Naive B cell (primary cell): ENCODE measurements around the gene NMU. TPM values are rescaled to one million over a fixed set of nuclear protein-coding genes. Genes with fewer than 3 reads are reported as not detected.
"Not testable (repeated sequence)": the region's sequence is repeated elsewhere in the genome, so short reads cannot be mapped to it uniquely, and the experiment has no call there.

Source experiments
- ATAC-seq, 2 donors: fragments of 150-1000 bp; cut with Tn5 transposase; 2 replicates each; pipeline ENCODE4 v1.10.0; 2021; ENCODE audit warnings: low read depth in 2 of 2, mild to moderate bottlenecking in 2 of 2, moderate library complexity in 2 of 2
- DNase-seq: peaks from one replicate; pipeline ENCODE4 v3.0.0; 2022
- H3K27ac Mint-ChIP-seq, 6 donors: one replicate each; pipeline ENCODE4 v1.8.0; 2020 to 2022; ENCODE audit warnings: mild to moderate bottlenecking in 6 of 6, mixed read lengths in 6 of 6, moderate library complexity in 5 of 6, inconsistent platforms in 2 of 6
- H3K27me3 Mint-ChIP-seq, 3 donors: one replicate each; pipeline ENCODE4 v1.8.0; 2021 to 2022; ENCODE audit warnings: mixed read lengths in 3 of 3, mild to moderate bottlenecking in 1 of 3
- H3K36me3 Mint-ChIP-seq, 2 donors: one replicate each; pipeline ENCODE4 v1.8.0; 2020 to 2022; ENCODE audit warnings: mixed read lengths in 2 of 2, inconsistent platforms in 1 of 2, mild to moderate bottlenecking in 1 of 2
- H3K4me1 Mint-ChIP-seq, 3 donors: one replicate each; pipeline ENCODE4 v1.8.0; 2020 to 2022; ENCODE audit warnings: mixed read lengths in 3 of 3, inconsistent platforms in 1 of 3, mild to moderate bottlenecking in 1 of 3, moderate library complexity in 1 of 3
- H3K4me3 Mint-ChIP-seq, 8 donors: one replicate each; pipeline ENCODE4 v1.8.0; 2020 to 2022; ENCODE audit warnings: mild to moderate bottlenecking in 8 of 8, mixed read lengths in 8 of 8, moderate library complexity in 8 of 8, inconsistent platforms in 2 of 8
- H3K9me3 Mint-ChIP-seq, 7 donors: one replicate each; pipeline ENCODE4 v1.8.0; 2020 to 2022; ENCODE audit warnings: mixed read lengths in 7 of 7, mild to moderate bottlenecking in 5 of 7, inconsistent platforms in 2 of 7, moderate library complexity in 1 of 7
- polyA plus RNA-seq, 6 donors: library from polyadenylated mRNA; unstranded; fragments of 300-500 nt; fragmentation: Illumina TruSeq; gene quantifications; one replicate each; pipeline ENCODE4 v1.2.3, GENCODE V29; 2021; ENCODE audit warnings: low read depth in 6 of 6

The NMU gene, protein sequence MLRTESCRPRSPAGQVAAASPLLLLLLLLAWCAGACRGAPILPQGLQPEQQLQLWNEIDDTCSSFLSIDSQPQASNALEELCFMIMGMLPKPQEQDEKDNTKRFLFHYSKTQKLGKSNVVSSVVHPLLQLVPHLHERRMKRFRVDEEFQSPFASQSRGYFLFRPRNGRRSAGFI
- polyA plus RNA-seq: not detected

GRCh38 chr4:55635741-55636655, at the start of gene NMU:
NMU (minus strand) TSS chr4:55636298; CDS start chr4:55636192, 106 bp downstream.
- H3K27me3 Mint-ChIP-seq: peaks cover 51 to 75% (median 66%) of the 10 kb centered on the region in 3 donors
- peaks cover 0 to 2% (median 0%) of the 10 kb centered on the region in 7 donors for H3K9me3 Mint-ChIP-seq
- peak within 1 kb of the TSS in 7 of 8 donors; percentile 66 to 79 (median 69) for H3K4me3 Mint-ChIP-seq
- peaks cover 11 to 16% (median 15%) of the 10 kb centered on the region in 3 donors for H3K4me1 Mint-ChIP-seq
- H3K36me3 Mint-ChIP-seq: peaks cover 0 to 5% of the 10 kb centered on the region in 2 donors
- peak within 1 kb of the TSS in 1 of 6 donors; percentile 44 for H3K27ac Mint-ChIP-seq
- DNase-seq: peak; percentile 1
- peak; percentile 59 to 61 for ATAC-seq

GRCh38 chr4:55684276-55684675, 48.2 kb upstream of the NMU start:
- Mint-ChIP-seq H3K27me3 (peaks cover 0 to 5% (median under 1%) of the 10 kb centered on the region in 3 donors), H3K4me1 (no peaks in the 10 kb centered on the region), H3K36me3 (no peaks in the 10 kb centered on the region), H3K4me3 (no peak overlapping the region), H3K9me3 (peaks cover 0 to 10% (median 3%) of the 10 kb centered on the region in 7 donors), H3K27ac (no peak overlapping the region)
- ATAC-seq: no peak
- DNase-seq: no peak

DNA sequence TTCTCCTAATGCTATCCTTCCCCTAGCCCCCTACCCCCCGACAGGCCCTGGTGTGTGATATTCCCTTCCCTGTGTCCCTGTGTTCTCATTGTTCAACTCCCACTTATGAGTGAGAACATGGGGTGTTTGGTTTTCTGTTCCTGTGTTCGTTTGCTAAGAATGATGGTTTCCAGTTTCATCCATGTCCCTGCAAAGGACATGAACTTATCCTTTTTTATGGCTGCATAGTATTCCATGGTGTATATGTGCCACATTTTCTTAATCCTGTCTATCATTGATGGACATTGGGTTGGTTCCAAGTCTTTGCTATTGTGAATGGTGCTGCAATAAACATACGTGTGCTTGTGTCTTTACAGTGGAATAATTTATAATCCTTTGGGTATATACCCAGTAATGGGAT, 46.7 kb upstream of the NMU start:
- not testable (repeated sequence) for H3K4me3 Mint-ChIP-seq, H3K4me1 Mint-ChIP-seq, H3K36me3 Mint-ChIP-seq, H3K27ac Mint-ChIP-seq, H3K27me3 Mint-ChIP-seq, H3K9me3 Mint-ChIP-seq, DNase-seq, ATAC-seq

GRCh38 chr4:55682295-55682694, 46.2 kb upstream of the NMU start:
- Mint-ChIP-seq H3K27me3 (peaks cover 0 to 6% (median 3%) of the 10 kb centered on the region in 3 donors), H3K27ac (no peak overlapping the region), H3K4me1 (no peaks in the 10 kb centered on the region), H3K36me3 (no peaks in the 10 kb centered on the region), H3K9me3 (peaks cover 0 to 10% (median 4%) of the 10 kb centered on the region in 7 donors), H3K4me3 (no peak overlapping the region)
- DNase-seq: no peak
- no peak for ATAC-seq

GRCh38 chr4:55681430-55681829, 45.3 kb upstream of the NMU start:
- DNase-seq (no peak), ATAC-seq (no peak)
- Mint-ChIP-seq H3K4me1 (no peaks in the 10 kb centered on the region), H3K9me3 (peaks cover 0 to 10% (median 4%) of the 10 kb centered on the region in 7 donors), H3K27ac (no peak overlapping the region), H3K36me3 (no peaks in the 10 kb centered on the region), H3K27me3 (peaks cover 0 to 6% (median 3%) of the 10 kb centered on the region in 3 donors), H3K4me3 (no peak overlapping the region)

DNA sequence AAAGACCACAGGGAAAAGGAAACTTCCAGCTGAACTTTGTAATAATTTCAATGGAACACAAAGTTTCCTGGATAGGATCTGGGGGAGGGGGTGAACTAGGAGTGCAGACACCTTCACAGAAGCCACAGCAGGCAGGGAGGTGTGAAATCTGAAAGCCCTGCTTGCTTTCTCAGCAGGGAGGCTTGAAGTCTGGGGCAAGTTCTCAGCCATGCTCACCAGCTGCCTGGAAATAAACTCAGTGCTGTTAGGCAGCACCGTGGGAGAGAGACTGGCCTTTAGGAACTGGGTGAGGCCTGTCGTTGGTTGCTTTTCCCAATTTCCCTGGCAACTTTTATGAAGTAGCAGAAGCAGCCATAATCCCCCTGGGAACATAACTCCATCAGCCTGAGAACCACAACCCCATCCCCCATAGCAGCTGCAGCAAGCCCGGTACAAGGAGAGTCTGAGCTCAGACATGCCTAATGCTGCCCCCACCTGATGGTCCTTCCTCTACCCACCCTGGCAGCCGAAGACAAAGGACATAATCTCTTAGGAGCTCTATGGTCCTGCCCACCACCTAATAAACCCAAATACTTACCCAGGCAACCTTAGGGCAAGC, 39.2 kb upstream of the NMU start:
- peaks cover 11 to 27% (median 19%) of the 10 kb centered on the region in 3 donors for H3K27me3 Mint-ChIP-seq
- ATAC-seq (no peak), DNase-seq (no peak)
- no peaks in the 10 kb centered on the region for H3K36me3 Mint-ChIP-seq
- H3K4me3 Mint-ChIP-seq: no peak overlapping the region
- H3K27ac Mint-ChIP-seq: no peak overlapping the region
- no peaks in the 10 kb centered on the region for H3K4me1 Mint-ChIP-seq
- peaks cover 0 to 15% (median 4%) of the 10 kb centered on the region in 7 donors for H3K9me3 Mint-ChIP-seq

DNA sequence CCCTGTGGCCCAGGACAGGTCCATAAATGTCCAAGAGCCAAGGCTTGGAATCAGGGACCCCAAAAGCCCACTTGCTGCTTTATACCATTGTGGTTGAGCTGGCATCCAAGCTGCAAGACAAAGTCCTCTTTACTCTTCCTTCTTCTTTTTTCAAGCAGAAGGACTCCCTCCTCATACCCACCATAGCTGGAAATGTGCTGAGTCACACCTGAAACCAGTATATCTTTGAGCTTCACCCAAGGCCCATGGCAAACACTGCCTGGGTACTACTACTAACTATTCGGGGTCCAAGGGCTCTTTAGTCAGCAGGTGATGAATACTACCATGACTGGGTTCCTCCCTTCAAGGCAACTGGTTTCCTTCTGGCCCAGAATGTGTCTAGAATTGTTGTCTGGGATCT, 37.3 kb upstream of the NMU start:
- no peaks in the 10 kb centered on the region for H3K36me3 Mint-ChIP-seq
- ATAC-seq: no peak

DNA sequence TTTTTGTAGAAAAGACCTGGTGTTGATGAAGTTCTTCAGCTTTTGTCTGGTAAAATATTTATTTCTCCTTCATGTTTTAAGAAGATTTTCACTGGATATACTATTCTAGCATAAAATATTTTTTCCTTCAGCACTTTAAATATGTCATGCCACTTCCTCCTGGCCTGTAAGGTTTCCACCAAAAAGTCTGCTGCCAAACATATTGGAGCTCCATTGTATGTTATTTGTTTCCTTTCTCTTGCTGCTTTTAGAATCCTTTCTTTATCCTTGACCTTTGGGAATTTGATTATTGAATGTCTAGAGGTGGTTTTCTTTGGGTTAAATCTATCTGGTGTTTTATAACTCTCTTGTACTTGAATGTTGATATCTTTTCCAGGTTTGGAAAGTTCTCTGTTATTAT, 35.6 kb upstream of the NMU start:
- peaks cover 0 to 15% (median 6%) of the 10 kb centered on the region in 7 donors for H3K9me3 Mint-ChIP-seq
- H3K4me1 Mint-ChIP-seq: no peaks in the 10 kb centered on the region
- no peak overlapping the region for H3K4me3 Mint-ChIP-seq
- no peak for ATAC-seq
- H3K27me3 Mint-ChIP-seq: peaks cover 14 to 44% (median 21%) of the 10 kb centered on the region in 3 donors
- no peak for DNase-seq
- H3K36me3 Mint-ChIP-seq: no peaks in the 10 kb centered on the region
- H3K27ac Mint-ChIP-seq: peak overlapping the region in 1 of 6 donors; percentile 6

More for the DNA sequence above, 37.3 kb upstream of the NMU start:
- no peaks in the 10 kb centered on the region for H3K4me1 Mint-ChIP-seq
- no peak for DNase-seq
- no peak overlapping the region for H3K27ac Mint-ChIP-seq
- H3K27me3 Mint-ChIP-seq: peaks cover 18 to 34% (median 19%) of the 10 kb centered on the region in 3 donors
- H3K9me3 Mint-ChIP-seq: peaks cover 0 to 15% (median 6%) of the 10 kb centered on the region in 7 donors
- no peak overlapping the region for H3K4me3 Mint-ChIP-seq

GRCh38 chr4:55670695-55671094, 34.6 kb upstream of the NMU start:
- Mint-ChIP-seq H3K4me3 (no peak overlapping the region), H3K27ac (no peak overlapping the region), H3K9me3 (peaks cover 0 to 15% (median 6%) of the 10 kb centered on the region in 7 donors), H3K4me1 (no peaks in the 10 kb centered on the region), H3K27me3 (peaks cover 10 to 42% (median 20%) of the 10 kb centered on the region in 3 donors), H3K36me3 (no peaks in the 10 kb centered on the region)
- no peak for ATAC-seq
- DNase-seq: no peak

DNA sequence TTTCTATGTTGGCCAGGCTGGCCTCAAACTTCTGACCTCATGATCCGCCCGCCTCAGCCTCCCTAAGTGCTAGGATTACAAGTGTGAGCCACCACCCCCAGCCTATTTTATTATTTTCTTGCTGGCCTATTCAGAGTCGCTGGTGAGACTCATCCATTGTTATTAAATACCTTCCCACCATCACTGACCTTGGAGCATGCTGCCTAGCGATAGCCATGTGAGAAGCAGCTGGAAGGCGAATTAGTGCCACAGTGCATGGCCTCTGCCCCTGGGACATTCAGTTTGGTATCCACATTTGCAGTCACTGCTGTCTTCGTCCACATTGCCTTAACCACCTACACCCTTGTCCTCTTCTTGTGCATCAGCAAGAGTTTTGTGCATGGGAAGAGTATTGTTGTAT, 32.4 kb upstream of the NMU start:
- H3K27me3 Mint-ChIP-seq: peaks cover 12 to 27% (median 13%) of the 10 kb centered on the region in 3 donors
- H3K9me3 Mint-ChIP-seq: peaks cover 0 to 9% (median 2%) of the 10 kb centered on the region in 7 donors
- ATAC-seq (no peak), DNase-seq (no peak)
- no peak overlapping the region for H3K4me3 Mint-ChIP-seq
- no peaks in the 10 kb centered on the region for H3K36me3 Mint-ChIP-seq
- H3K4me1 Mint-ChIP-seq: no peaks in the 10 kb centered on the region
- H3K27ac Mint-ChIP-seq: no peak overlapping the region

- Mint-ChIP-seq H3K36me3 (no peaks in the 10 kb centered on the region), H3K27ac (no peak overlapping the region), H3K27me3 (peaks cover 13 to 27% (median 17%) of the 10 kb centered on the region in 3 donors), H3K9me3 (peaks cover 0 to 2% (median 0%) of the 10 kb centered on the region in 7 donors), H3K4me1 (no peaks in the 10 kb centered on the region), H3K4me3 (no peak overlapping the region)
- no peak for DNase-seq
- no peak for ATAC-seq
These were observed 30.4 kb upstream of the NMU start for GRCh38 chr4:55666535-55666934.

DNA sequence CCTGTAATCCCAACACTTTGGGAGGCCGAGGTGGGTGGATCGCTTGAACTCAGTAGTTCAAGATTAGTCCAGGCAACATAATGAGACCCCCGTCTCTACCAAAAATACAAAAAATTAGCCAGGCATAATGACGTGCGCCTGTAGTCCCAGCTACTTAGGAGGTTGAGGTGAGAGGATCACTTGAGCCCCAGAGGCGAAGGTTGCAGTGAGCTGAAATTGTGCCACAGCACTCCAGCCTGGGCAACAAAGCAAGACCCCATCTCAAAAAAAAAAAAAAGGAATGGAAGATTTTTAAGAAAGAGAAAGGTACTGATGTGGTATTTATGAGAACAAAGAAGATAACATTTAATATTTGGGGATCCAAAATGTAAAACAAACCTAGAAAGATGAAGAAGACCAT, 27.0 kb upstream of the NMU start:
- Mint-ChIP-seq H3K27me3 (peaks cover 12 to 29% (median 16%) of the 10 kb centered on the region in 3 donors), H3K4me1 (no peaks in the 10 kb centered on the region), H3K36me3 (no peaks in the 10 kb centered on the region), H3K9me3 (peaks cover 0 to 6% (median 0%) of the 10 kb centered on the region in 7 donors), H3K27ac (no peak overlapping the region), H3K4me3 (no peak overlapping the region)
- ATAC-seq: no peak
- no peak for DNase-seq

GRCh38 chr4:55661398-55662056, 25.4 kb upstream of the NMU start:
- no peaks in the 10 kb centered on the region for H3K36me3 Mint-ChIP-seq
- DNase-seq (no peak), ATAC-seq (no peak)
- peaks cover 0 to 6% (median 0%) of the 10 kb centered on the region in 7 donors for H3K9me3 Mint-ChIP-seq
- H3K4me1 Mint-ChIP-seq: no peaks in the 10 kb centered on the region
- H3K27ac Mint-ChIP-seq: no peak overlapping the region
- no peak overlapping the region for H3K4me3 Mint-ChIP-seq
- peaks cover 12 to 18% (median 12%) of the 10 kb centered on the region in 3 donors for H3K27me3 Mint-ChIP-seq
